SK-N-SH (cell line): ENCODE results near the gene TSPAN4. TPM values are rescaled to one million over a fixed set of nuclear protein-coding genes. Genes with fewer than 3 reads are reported as not detected.

Experiments
- CTCF ChIA-PET: fragments of 300-600, 350-600 bp; formaldehyde crosslinking; extraction: SDS; loops from one replicate; lab custom pipeline; 2021; lab: Yijun Ruan, JAX
- POLR2A ChIA-PET: fragments of 350-600 bp; sonication (Branson Sonifier 250); formaldehyde crosslinking; extraction: SDS; loops from one replicate; lab custom pipeline; 2020; ENCODE audit warnings: antibody characterized with exemption, inconsistent platforms; lab: Yijun Ruan, JAX
- DNase-seq: peaks from one replicate; pipeline ENCODE4 v3.0.0; 2012
- H2AFZ ChIP-seq: fragments of 200-600 bp; sonication (generic); 2 replicates; pipeline ENCODE4 v1.8.1; 2016; ENCODE audit warnings: antibody characterized with exemption, mild to moderate bottlenecking, low read depth
- H3F3A ChIP-seq: fragments of 200-600 bp; sonication (generic); replicated peaks from 2 replicates; pipeline ENCODE3; 2016; ENCODE audit warnings: antibody characterized with exemption, mild to moderate bottlenecking; ENCODE audit not compliant: insufficient read depth
- H3K27ac ChIP-seq, 2 experiments: fragments of 200-500 bp in 1 of 2; fragments of 200-600 bp in 1 of 2; sonication (Bioruptor generic) in 1 of 2; sonication (generic), shearing (Covaris generic) in 1 of 2; 2 replicates each; pipeline versions ENCODE4 v1.5.1 to v1.6.1; 2014 to 2016; ENCODE audit warnings: low read depth in 2 of 2, inconsistent platforms in 1 of 2, low read length in 1 of 2, mild to moderate bottlenecking in 1 of 2, mixed read lengths in 1 of 2
- H3K27me3 ChIP-seq: fragments of 200-600 bp; sonication (generic), shearing (Covaris generic); 2 replicates; pipeline ENCODE4 v1.6.1; 2016; ENCODE audit warnings: mixed run types; ENCODE audit not compliant: insufficient read depth
- H3K36me3 ChIP-seq, 2 experiments: fragments of 200-500 bp in 1 of 2; fragments of 200-600 bp in 1 of 2; sonication (Bioruptor generic) in 1 of 2; sonication (generic) in 1 of 2; replicated peaks in 1 of 2; 2 replicates each; pipeline versions ENCODE3 to v1.5.1; 2014 to 2016; ENCODE audit warnings: low read length in 1 of 2, mild to moderate bottlenecking in 1 of 2; ENCODE audit not compliant: insufficient read depth in 2 of 2, control insufficient read depth in 1 of 2
- H3K4me1 ChIP-seq, 2 experiments: fragments of 200-500 bp in 1 of 2; fragments of 200-600 bp in 1 of 2; sonication (Bioruptor generic) in 1 of 2; sonication (generic), shearing (Covaris generic) in 1 of 2; 2 replicates each; pipeline versions ENCODE4 v1.5.1 to v1.6.1; 2014 to 2016; ENCODE audit warnings: low read depth in 1 of 2, low read length in 1 of 2, mixed run types in 1 of 2; ENCODE audit not compliant: insufficient read depth in 2 of 2, control insufficient read depth in 1 of 2
- H3K4me2 ChIP-seq: fragments of 200-600 bp; sonication (generic), shearing (Covaris generic); 2 replicates; pipeline ENCODE4 v1.6.1; 2017; ENCODE audit warnings: mixed run types
- H3K4me3 ChIP-seq, 2 experiments: fragments of 200-500 bp in 1 of 2; fragments of 200-600 bp in 1 of 2; sonication (Bioruptor generic) in 1 of 2; sonication (generic), shearing (Covaris generic) in 1 of 2; 2 replicates each; pipeline versions ENCODE4 v1.5.1 to v1.8.1; 2014 to 2016; ENCODE audit warnings: low read depth in 2 of 2, inconsistent platforms in 1 of 2, low read length in 1 of 2, mild to moderate bottlenecking in 1 of 2, mixed read lengths in 1 of 2, moderate library complexity in 1 of 2
- H3K79me2 ChIP-seq: fragments of 200-600 bp; sonication (generic); 2 replicates; pipeline ENCODE4 v1.8.1; 2017; ENCODE audit warnings: mild to moderate bottlenecking; ENCODE audit not compliant: insufficient read depth
- H3K9ac ChIP-seq: fragments of 200-600 bp; sonication (generic); 2 replicates; pipeline ENCODE4 v1.6.1; 2017; ENCODE audit warnings: mixed run types
- H3K9me2 ChIP-seq: fragments of 200-600 bp; sonication (generic); 2 replicates; pipeline ENCODE4 v1.6.1; 2017; ENCODE audit warnings: mixed run types
- H3K9me3 ChIP-seq: fragments of 200-600 bp; sonication (generic); 2 replicates; pipeline ENCODE4 v1.6.1; 2017; ENCODE audit warnings: mixed run types, mild to moderate bottlenecking, moderate library complexity
- H4K20me1 ChIP-seq: fragments of 200-600 bp; sonication (generic); 2 replicates; pipeline ENCODE4 v1.6.1; 2017; ENCODE audit warnings: mild to moderate bottlenecking, mixed run types; ENCODE audit not compliant: insufficient read depth
- JUND ChIP-seq: IDR thresholded peaks from 2 replicates; pipeline ENCODE4 v1.4.0; 2012
- POLR2AphosphoS5 ChIP-seq: IDR thresholded peaks from 2 replicates; pipeline ENCODE4 v1.6.1; 2012; ENCODE audit warnings: low read depth, low read length
- WGBS: methylation state at CpG from one replicate; pipeline ENCODE4 v1.1.6; 2017; ENCODE audit warnings: low lambda C conversion rate; 5-methylcytosine and 5-hydroxymethylcytosine counted together
- polyA plus RNA-seq, 3 experiments: library from polyadenylated mRNA; depleted of rRNA; stranded (reverse); fragments of >200 nt; gene quantifications; 2 replicates each; pipeline ENCODE4 v1.2.3, GENCODE V29; 2012
- TF ChIP-seq, protein P1 (sequence below): fragments of 200-600 bp; sonication (generic); IDR thresholded peaks from 2 replicates; pipeline ENCODE4 v1.6.1; 2017; ENCODE audit warnings: antibody characterized with exemption, mild to moderate bottlenecking, moderate library complexity
- TF ChIP-seq, protein P2 (sequence below): IDR thresholded peaks from 2 replicates; pipeline ENCODE4; 2012
- TF ChIP-seq, protein P3 (sequence below): IDR thresholded peaks from 2 replicates; pipeline ENCODE4 v1.4.0; 2012; ENCODE audit warnings: low read depth, borderline replicate concordance

Gene TSPAN4
- polyA plus RNA-seq, 1 of the 3 experiments (the other 2 are of a cell fraction), result 226 TPM

DNA sequence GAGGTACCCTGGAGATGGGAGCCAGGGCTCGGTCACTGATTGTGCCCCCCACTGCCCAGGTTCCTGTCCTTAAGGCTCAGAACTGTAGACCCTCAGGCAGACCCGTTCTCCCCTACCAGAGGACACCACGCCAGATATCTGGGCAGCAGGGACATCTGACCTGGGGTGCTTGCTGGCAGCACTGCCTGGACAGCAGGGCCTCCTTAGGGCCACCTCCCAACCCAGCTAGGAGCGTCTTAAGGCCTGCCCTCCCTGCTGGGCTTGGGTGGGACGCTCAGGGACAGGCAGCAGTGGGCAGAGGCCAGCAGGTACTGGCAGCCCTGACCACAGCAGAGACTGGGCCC, 3.4 kb upstream of the TSPAN4 start:
- H3K4me1 ChIP-seq, result peaks cover 3 to 32% of the 10 kb centered on the region in 2 experiments; a peak in 2 of 4 replicates
- H3K4me2 ChIP-seq, result no peak overlapping the region
- WGBS, result 90% methylated on average over 2 of the region's 5 CpGs
- no peak for DNase-seq
- H3F3A ChIP-seq, result peaks cover 47% of the 10 kb centered on the region
- TF ChIP-seq, protein P1, sequence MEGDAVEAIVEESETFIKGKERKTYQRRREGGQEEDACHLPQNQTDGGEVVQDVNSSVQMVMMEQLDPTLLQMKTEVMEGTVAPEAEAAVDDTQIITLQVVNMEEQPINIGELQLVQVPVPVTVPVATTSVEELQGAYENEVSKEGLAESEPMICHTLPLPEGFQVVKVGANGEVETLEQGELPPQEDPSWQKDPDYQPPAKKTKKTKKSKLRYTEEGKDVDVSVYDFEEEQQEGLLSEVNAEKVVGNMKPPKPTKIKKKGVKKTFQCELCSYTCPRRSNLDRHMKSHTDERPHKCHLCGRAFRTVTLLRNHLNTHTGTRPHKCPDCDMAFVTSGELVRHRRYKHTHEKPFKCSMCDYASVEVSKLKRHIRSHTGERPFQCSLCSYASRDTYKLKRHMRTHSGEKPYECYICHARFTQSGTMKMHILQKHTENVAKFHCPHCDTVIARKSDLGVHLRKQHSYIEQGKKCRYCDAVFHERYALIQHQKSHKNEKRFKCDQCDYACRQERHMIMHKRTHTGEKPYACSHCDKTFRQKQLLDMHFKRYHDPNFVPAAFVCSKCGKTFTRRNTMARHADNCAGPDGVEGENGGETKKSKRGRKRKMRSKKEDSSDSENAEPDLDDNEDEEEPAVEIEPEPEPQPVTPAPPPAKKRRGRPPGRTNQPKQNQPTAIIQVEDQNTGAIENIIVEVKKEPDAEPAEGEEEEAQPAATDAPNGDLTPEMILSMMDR, result no peak
- TF ChIP-seq POLR2AphosphoS5 (peak; percentile 65; the same call in 1 of the 2 replicates), JUND (peak; percentile 5; the same call in 1 of the 2 replicates)
- TF ChIP-seq, protein P2, sequence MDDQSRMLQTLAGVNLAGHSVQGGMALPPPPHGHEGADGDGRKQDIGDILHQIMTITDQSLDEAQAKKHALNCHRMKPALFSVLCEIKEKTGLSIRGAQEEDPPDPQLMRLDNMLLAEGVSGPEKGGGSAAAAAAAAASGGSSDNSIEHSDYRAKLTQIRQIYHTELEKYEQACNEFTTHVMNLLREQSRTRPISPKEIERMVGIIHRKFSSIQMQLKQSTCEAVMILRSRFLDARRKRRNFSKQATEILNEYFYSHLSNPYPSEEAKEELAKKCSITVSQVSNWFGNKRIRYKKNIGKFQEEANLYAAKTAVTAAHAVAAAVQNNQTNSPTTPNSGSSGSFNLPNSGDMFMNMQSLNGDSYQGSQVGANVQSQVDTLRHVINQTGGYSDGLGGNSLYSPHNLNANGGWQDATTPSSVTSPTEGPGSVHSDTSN, result 0 out of 2 replicates have a peak, but pooled peaks have one; percentile 5
- no peak overlapping the region for H2AFZ ChIP-seq
- ChIA-PET CTCF (interaction anchor here (0.6 to 3.8 kb wide), 3 partner anchors 9 to 20 kb away, joined by 3 to 21 read pairs (median 4); partner anchors contain the start of gene PNPLA2), POLR2A (interaction anchor here (2.0 kb wide), 1 partner anchor 20 kb away, joined by 7 read pairs; the partner anchor contains the start of gene PNPLA2)
- H3K79me2 ChIP-seq, result peaks cover 78% of the 10 kb centered on the region
- no peak overlapping the region for H3K9ac ChIP-seq
- 0 out of 4 replicates have a peak overlapping the region, but pooled peaks of 1 of the 2 experiments have one; percentile 22 for H3K27ac ChIP-seq
- peaks cover 69% of the 10 kb centered on the region for H4K20me1 ChIP-seq
- no peaks in the 10 kb centered on the region for H3K27me3 ChIP-seq
- no peak overlapping the region for H3K4me3 ChIP-seq
- no peaks in the 10 kb centered on the region for H3K9me3 ChIP-seq
- H3K9me2 ChIP-seq, result no peaks in the 10 kb centered on the region
- peaks cover 24 to 45% of the 10 kb centered on the region in 2 experiments for H3K36me3 ChIP-seq

DNA sequence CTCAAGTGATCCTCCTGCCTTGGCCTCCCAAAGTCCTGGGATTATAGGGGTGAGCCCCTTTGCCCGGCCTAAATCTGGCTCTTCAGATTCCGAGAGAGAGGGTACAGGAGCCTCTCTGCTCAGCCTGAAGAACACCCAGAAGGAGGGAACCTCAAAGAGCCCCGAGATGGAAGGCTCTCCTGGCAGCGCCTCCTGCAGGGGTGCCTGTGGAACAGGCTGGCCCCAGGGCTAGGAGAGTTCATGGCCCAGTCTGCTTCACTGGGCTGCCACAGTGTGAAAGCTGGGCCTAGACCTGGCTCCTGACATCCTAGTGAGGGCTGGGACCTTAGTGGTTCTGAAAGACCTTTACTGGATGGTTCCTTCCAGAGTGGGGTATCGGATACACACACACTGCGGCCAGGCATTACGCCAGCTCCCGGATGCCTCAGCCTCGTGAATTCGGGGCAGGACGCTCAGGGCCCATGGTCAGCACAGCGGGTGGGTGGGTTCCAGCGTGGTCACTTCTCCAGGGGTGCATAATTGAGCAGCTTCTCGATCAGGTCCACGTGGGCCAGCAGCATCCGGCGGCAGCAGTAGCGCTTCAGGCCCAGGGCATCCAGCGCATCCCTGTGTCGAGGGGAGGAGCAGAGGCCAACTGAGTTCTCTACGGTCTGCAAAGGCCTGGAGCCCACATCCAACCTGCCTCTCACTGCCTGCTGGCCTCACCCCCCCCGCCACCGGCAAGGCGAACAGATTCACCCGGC, 2.6 kb upstream of the TSPAN4 start:
- H3K9me3 ChIP-seq, result no peaks in the 10 kb centered on the region
- 81% methylated on average over 14 of the region's 25 CpGs for whole genome bisulfite sequencing
- peak overlapping the region in 1 of 2 experiments; percentile 100; a peak in 2 of 4 replicates for H3K4me3 ChIP-seq
- H3K79me2 ChIP-seq, result peaks cover 76% of the 10 kb centered on the region
- H3K27me3 ChIP-seq, result no peaks in the 10 kb centered on the region
- H2AFZ ChIP-seq, result no peak overlapping the region
- ChIA-PET POLR2A (interaction anchor here (0.6 to 2.0 kb wide), 3 partner anchors 9 to 1073 kb away, joined by 3 to 7 read pairs (median 6); partner anchors contain the start of gene PNPLA2), CTCF (interaction anchor here (0.8 to 3.8 kb wide), 4 partner anchors 8 to 211 kb away, joined by 3 to 21 read pairs (median 4); partner anchors contain the start of gene PNPLA2)
- no peaks in the 10 kb centered on the region for H3K9me2 ChIP-seq
- peaks cover 3 to 30% of the 10 kb centered on the region in 2 experiments; a peak in 2 of 4 replicates for H3K4me1 ChIP-seq
- H3K27ac ChIP-seq, result peak overlapping the region in 1 of 2 experiments; percentile 27; a peak in 1 of 4 replicates
- peak overlapping the region; percentile 97; the same call in 1 of the 2 replicates for H3K9ac ChIP-seq
- H3K4me2 ChIP-seq, result peak overlapping the region; percentile 100
- DNase-seq, result peak; percentile 56
- TF ChIP-seq, protein P1, result peak; percentile 53
- TF ChIP-seq, protein P3, sequence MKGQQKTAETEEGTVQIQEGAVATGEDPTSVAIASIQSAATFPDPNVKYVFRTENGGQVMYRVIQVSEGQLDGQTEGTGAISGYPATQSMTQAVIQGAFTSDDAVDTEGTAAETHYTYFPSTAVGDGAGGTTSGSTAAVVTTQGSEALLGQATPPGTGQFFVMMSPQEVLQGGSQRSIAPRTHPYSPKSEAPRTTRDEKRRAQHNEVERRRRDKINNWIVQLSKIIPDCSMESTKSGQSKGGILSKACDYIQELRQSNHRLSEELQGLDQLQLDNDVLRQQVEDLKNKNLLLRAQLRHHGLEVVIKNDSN, result no peak
- peaks cover 24 to 45% of the 10 kb centered on the region in 2 experiments for H3K36me3 ChIP-seq
- H4K20me1 ChIP-seq, result peaks cover 65% of the 10 kb centered on the region
- peaks cover 45% of the 10 kb centered on the region for H3F3A ChIP-seq
